ENCODE results near the gene LMLN. TPM values are rescaled to one million over a fixed set of nuclear protein-coding genes. Genes with fewer than 3 reads are reported as not detected.
"Not testable (repeated sequence)": the region's sequence is repeated elsewhere in the genome, so short reads cannot be mapped to it uniquely, and the experiment has no call there.

LMLN gene
- total and polyA plus RNA-seq, 8 donors: 2.2 to 6.4 (median 4.4) TPM

DNA sequence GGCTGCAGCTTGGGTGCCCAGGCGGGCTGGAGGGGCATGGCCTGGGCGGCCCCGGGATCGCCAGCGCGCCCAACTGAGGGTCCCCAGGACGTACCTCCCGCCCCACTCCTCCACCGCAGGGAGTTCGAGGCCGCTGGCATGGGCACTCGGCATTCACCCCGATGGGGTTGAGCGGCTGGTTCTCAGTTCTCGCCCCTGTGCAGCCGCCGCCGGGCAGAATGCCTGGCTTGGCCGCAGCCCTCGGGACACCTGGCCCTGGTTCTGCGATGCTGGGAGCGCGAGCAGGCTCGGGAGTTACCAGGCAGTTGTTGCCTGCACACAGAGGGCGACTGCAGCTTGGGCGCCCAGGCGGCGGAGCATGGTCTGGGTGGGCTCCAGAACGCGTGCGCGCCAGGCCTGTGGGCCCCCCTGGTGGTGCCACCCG is 121.4 kb downstream of the LMLN start:
- ATAC-seq (peak in 2 of 4 donors; percentile 1 to 3), FAIRE-seq (no peak), DNase-seq (peak in 4 of 6 donors; percentile 3 to 59 (median 32))
- WGBS, 2 donors: 7 to 8% methylated on average over 30 to 33 of the region's 33 CpGs
- TF ChIP-seq, protein P1, sequence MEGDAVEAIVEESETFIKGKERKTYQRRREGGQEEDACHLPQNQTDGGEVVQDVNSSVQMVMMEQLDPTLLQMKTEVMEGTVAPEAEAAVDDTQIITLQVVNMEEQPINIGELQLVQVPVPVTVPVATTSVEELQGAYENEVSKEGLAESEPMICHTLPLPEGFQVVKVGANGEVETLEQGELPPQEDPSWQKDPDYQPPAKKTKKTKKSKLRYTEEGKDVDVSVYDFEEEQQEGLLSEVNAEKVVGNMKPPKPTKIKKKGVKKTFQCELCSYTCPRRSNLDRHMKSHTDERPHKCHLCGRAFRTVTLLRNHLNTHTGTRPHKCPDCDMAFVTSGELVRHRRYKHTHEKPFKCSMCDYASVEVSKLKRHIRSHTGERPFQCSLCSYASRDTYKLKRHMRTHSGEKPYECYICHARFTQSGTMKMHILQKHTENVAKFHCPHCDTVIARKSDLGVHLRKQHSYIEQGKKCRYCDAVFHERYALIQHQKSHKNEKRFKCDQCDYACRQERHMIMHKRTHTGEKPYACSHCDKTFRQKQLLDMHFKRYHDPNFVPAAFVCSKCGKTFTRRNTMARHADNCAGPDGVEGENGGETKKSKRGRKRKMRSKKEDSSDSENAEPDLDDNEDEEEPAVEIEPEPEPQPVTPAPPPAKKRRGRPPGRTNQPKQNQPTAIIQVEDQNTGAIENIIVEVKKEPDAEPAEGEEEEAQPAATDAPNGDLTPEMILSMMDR (IDR thresholded peaks at IDR 0.05): no peak
- Histone ChIP-seq H3K9me3 (no peaks in the 10 kb centered on the region), H3K36me3 (no peaks in the 10 kb centered on the region), H3K4me3 (peak overlapping the region in 2 of 4 donors; percentile 33 to 52), H3K27me3 (peaks cover 15 to 66% (median 21%) of the 10 kb centered on the region in 4 donors), H3K27ac (no peak overlapping the region), H3K4me1 (peaks cover 0 to 9% (median 7%) of the 10 kb centered on the region in 3 donors)
- intact Hi-C loops (cut with DNase I): no loop called here

- H3K4me1 ChIP-seq; H3K36me3 ChIP-seq; H3K27ac ChIP-seq; H3K9me3 ChIP-seq; FAIRE-seq; ATAC-seq; H3K4me3 ChIP-seq; intact Hi-C loops (cut with DNase I); DNase-seq: not testable (repeated sequence)
- 88 to 90% methylated on average over 2 to 3 of the region's 4 CpGs for WGBS, 2 donors
- H3K27me3 ChIP-seq: peaks cover 10 to 61% (median 19%) of the 10 kb centered on the region in 4 donors
These were observed 122.2 kb downstream of the LMLN start for GRCh38 chr3:198082226-198082625.

DNA sequence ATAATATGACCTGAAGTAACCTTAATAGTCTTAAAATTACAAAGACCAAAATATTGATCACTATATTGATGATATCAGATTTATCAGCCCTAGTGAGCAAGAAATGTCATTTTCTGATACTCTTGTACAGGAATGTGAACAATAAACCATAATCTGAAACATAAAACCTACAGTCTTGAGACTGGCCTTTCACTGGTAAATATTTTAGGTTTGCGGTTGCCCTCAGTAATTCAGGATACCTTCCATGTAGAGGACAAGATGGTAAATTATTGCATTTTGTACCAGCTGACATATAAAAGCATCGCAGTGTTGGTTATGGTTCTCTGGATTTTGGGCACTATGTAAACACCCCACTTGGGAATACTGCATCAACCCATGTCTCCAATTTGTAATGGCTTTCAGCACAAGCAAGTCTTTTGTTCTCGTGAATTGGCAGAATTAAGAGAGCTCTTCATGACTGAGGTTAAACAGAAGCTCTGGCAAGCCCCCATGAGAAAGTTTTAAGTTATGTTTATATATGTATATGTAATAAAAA is 128.5 kb downstream of the LMLN start:
- no peaks in the 10 kb centered on the region for H3K9me3 ChIP-seq
- ATAC-seq (no peak), FAIRE-seq (no peak), DNase-seq (no peak)
- H3K27me3 ChIP-seq: peaks cover under 1 to 48% (median 20%) of the 10 kb centered on the region in 4 donors
- 79 to 81% methylated on average over 3 of the region's 3 CpGs for WGBS, 2 donors
- no peaks in the 10 kb centered on the region for H3K36me3 ChIP-seq
- TF ChIP-seq, protein P1 (IDR thresholded peaks at IDR 0.05): no peak
- no peaks in the 10 kb centered on the region for H3K4me1 ChIP-seq
- H3K27ac ChIP-seq: no peak overlapping the region
- intact Hi-C loops (cut with DNase I): no loop called here
- H3K4me3 ChIP-seq: no peak overlapping the region

DNA sequence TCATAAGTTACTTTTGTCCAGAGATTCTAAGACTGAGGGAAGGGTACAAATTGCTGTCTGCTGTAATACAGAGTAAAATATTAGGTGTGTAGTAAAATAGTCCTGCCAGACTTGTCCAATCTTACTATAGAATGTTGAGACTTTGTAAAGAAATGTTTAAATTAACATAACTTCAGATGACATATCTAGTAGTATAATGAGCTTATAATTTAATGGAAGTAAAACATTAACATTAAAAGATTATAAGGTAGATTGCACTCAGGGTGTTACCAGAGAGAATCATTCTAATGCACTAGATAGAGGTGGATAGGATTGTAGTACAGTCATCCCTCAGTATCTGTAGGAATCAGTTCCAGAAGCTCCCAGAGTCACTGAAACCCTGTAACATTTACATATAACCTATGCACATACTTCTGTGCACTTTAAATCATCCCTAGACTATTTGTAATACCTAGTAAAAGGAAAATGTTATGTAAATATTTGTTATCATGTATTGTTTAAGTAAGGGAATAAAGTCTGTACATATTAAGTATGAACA is 130.8 kb downstream of the LMLN start:
- TF ChIP-seq, protein P1 (IDR thresholded peaks at IDR 0.05): no peak
- Histone ChIP-seq H3K9me3 (no peaks in the 10 kb centered on the region), H3K4me3 (no peak overlapping the region), H3K27me3 (peaks cover 0 to 42% (median 20%) of the 10 kb centered on the region in 4 donors), H3K27ac (no peak overlapping the region), H3K36me3 (no peaks in the 10 kb centered on the region), H3K4me1 (no peaks in the 10 kb centered on the region)
- FAIRE-seq: no peak
- no peak for DNase-seq
- intact Hi-C loops (cut with DNase I): no loop called here
- no peak for ATAC-seq

DNA sequence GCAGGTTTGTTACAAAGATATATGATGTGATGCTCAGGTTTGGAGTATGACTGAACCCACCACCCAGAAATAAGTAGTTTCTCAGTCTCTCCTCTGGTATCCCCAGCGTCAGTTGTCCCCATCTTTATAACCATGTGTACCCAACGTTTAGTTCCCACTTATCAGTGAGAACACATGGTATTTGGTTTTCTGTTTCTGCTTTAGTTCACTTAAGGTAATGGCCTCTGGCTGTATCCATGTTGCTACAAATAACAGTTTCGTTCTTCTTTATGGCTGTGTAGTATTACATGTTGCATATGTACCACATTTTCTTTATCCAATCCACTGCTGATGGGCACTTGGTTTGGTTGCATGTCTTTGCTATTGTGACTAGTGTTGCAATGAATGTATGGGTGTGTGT is 132.3 kb downstream of the LMLN start:
- intact Hi-C loops (cut with DNase I): no loop called here
- Histone ChIP-seq H3K36me3 (no peaks in the 10 kb centered on the region), H3K4me3 (no peak overlapping the region), H3K4me1 (no peaks in the 10 kb centered on the region), H3K27me3 (peaks cover 0 to 39% (median 13%) of the 10 kb centered on the region in 4 donors), H3K27ac (no peak overlapping the region), H3K9me3 (no peaks in the 10 kb centered on the region)
- no peak for ATAC-seq
- DNase-seq: no peak
- no peak for FAIRE-seq
- TF ChIP-seq, protein P1 (IDR thresholded peaks at IDR 0.05): no peak
- 45 to 53% methylated on average over 3 of the region's 3 CpGs for WGBS, 2 donors
